ENCODE measurements around the gene DYRK3.

DNA sequence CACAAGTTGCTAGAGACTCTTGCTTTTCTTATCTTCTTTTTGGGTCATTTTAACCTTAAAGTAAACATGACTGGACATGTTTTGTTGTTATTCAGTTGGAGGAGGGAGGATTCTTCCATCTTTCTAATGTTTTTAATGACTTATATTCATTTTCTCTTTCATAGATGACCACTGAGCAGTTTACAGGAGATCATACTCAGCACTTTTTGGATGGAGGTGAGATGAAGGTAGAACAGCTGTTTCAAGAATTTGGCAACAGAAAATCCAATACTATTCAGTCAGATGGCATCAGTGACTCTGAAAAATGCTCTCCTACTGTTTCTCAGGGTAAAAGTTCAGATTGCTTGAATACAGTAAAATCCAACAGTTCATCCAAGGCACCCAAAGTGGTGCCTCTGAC is 11.9 kb downstream of the DYRK3 start:
- TF ChIP-seq, protein P1, sequence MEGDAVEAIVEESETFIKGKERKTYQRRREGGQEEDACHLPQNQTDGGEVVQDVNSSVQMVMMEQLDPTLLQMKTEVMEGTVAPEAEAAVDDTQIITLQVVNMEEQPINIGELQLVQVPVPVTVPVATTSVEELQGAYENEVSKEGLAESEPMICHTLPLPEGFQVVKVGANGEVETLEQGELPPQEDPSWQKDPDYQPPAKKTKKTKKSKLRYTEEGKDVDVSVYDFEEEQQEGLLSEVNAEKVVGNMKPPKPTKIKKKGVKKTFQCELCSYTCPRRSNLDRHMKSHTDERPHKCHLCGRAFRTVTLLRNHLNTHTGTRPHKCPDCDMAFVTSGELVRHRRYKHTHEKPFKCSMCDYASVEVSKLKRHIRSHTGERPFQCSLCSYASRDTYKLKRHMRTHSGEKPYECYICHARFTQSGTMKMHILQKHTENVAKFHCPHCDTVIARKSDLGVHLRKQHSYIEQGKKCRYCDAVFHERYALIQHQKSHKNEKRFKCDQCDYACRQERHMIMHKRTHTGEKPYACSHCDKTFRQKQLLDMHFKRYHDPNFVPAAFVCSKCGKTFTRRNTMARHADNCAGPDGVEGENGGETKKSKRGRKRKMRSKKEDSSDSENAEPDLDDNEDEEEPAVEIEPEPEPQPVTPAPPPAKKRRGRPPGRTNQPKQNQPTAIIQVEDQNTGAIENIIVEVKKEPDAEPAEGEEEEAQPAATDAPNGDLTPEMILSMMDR (IDR thresholded peaks at IDR 0.05) = no peak
- no peak for TF ChIP-seq POLR2A (IDR thresholded peaks at IDR 0.05)
- no peak for TF ChIP-seq EP300 (IDR thresholded peaks at IDR 0.05)
